HG03108 (cell line): ENCODE measurements around the gene CDC27.
"Not testable (repeated sequence)": the region's sequence is repeated elsewhere in the genome, so short reads cannot be mapped to it uniquely, and the experiment has no call there.

ENCODE experiments used
- ATAC-seq: cut with Tn5 transposase; IDR thresholded peaks from one replicate; pipeline ENCODE4 v1.9.1; 2021; ENCODE audit warnings: moderate library complexity; ENCODE audit not compliant: unreplicated experiment

Gene CDC27

GRCh38 chr17:47159315-47159714, 29.8 kb downstream of the CDC27 start:
- ATAC-seq, result no peak

DNA sequence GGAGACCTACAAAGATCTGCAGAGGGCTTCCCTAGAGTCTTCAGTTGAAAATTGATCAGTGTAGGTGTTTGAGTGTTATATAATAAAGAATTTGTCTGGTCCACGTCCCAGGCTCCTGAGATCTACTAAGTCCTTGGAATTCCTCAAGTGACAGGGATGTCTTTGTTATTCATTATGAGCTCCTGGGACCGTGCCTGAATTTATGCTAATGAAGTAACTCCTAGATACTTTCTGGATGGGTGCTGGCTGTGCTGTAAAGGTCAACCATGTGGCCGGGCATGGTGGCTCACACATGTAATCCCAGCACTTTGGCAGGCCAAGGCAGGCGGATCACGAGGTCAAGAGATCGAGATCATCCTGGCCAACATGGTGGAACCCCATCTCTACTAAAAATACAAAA, 43.7 kb downstream of the CDC27 start:
- no peak for ATAC-seq

DNA sequence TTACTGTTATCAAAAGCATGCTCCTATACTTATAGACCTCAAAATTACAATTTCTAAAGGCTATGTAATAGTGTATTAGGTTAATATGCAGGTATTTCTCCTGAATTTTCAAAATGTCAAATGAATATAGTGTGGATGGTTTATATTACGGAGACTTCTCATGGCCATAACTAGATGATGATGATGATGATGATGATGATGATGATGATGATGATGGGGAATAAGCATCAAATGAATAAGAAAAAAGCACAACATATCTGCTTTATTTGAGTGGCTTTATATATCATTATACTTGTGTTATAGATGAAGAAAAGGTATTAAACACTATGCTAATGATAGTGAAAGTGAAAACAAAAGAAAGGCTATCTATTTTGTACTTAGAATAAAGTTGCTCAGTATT, 53.9 kb downstream of the CDC27 start:
- ATAC-seq, result no peak

GRCh38 chr17:47134354-47134753, 54.7 kb downstream of the CDC27 start:
- not testable (repeated sequence) for ATAC-seq

- no peak for ATAC-seq
Observed at GRCh38 chr17:47131761-47132160, 57.3 kb downstream of the CDC27 start.

DNA sequence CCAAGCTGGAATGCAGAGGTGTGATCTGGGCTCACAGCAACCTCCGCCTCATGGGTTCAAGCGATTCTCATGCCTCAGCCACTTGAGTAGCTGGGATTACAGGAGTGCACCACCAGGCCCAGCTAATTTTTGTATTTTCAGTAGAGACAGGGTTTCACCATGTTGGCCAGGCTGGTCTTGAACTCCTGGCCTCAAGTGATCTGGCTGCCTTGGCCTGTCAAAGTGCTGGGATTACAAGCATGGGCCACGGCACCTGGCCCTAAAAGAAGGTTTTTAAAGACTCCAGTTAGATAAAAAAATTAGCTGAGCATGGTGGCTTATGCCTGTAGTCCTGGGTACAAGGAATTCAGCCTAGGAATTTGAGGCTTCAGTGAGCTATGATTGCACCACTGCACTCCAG, 62.3 kb downstream of the CDC27 start:
- ATAC-seq, result not testable (repeated sequence)

DNA sequence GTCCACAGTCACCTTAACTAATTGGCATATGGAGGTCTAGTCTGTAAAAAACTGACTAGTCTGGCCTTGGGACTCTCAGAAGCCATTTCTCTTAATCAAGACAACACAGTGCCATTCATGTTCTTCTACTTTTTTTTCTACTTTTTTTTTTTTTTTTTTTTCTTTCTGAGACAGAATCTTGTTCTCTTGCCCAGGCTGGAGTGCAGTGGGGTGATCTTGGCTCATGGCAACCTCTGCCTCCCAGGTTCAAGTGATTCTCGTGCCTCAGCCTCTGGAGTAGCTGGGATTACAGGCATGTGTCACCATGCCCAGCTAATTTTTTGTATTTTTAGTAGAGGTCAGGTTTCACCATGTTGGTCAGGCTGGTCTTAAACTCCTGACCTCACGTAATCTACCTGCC, 65.8 kb downstream of the CDC27 start:
- not testable (repeated sequence) for ATAC-seq

GRCh38 chr17:47120521-47121095, 68.5 kb downstream of the CDC27 start:
- no peak for ATAC-seq

- no peak for ATAC-seq
Observed at GRCh38 chr17:47119746-47120520, 69.2 kb downstream of the CDC27 start.

DNA sequence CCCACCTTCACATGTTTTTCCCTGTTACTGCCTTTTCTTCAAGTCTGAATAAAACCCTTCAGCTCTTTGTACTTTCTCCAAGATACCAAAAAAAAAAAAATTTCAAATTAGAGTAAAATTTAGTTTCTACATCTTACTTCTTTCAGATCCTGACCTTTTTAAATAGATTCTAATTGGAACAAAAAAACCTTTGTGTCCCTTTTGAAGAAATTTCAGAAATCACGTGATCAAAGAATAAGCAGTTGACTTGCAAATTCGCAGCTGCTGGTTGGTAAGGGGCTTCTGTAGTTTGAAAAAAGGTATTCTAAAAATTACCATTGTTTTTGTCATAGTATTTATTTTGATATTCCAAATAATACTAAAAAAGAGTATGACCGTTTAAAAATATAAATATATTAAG, 71.7 kb downstream of the CDC27 start:
- ATAC-seq, result no peak

- no peak for ATAC-seq
Observed at GRCh38 chr17:47106130-47106529, 83.0 kb downstream of the CDC27 start.

GRCh38 chr17:47105246-47105645, 83.8 kb downstream of the CDC27 start:
- not testable (repeated sequence) for ATAC-seq

GRCh38 chr17:47102914-47103313, 86.2 kb downstream of the CDC27 start:
- ATAC-seq, result no peak

GRCh38 chr17:47099987-47100711, 88.9 kb downstream of the CDC27 start:
- peak; percentile 99 for ATAC-seq

- peak; percentile 13 for ATAC-seq
Observed at GRCh38 chr17:47099451-47099986, 89.6 kb downstream of the CDC27 start.

GRCh38 chr17:47096343-47096742, 92.8 kb downstream of the CDC27 start:
- no peak for ATAC-seq

DNA sequence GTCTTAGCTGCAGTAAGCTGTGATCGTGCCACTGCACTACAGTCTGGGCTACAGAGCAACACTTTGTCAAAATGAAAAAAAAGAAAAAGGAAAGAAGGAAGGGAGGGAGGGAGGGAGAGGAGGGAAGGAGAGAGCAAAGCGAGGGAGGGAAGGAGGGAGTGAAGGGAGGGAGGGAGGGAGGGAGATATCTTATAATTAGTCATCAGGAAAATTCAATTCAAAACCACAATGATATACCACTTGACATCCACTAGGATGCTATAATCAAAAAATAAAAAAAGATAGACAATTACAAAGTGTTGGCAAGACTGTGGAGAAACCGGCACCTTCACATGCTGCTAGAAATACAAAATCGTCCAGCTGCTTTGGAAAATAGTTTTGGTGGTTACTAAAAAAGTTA, 93.8 kb downstream of the CDC27 start:
- no peak for ATAC-seq

DNA sequence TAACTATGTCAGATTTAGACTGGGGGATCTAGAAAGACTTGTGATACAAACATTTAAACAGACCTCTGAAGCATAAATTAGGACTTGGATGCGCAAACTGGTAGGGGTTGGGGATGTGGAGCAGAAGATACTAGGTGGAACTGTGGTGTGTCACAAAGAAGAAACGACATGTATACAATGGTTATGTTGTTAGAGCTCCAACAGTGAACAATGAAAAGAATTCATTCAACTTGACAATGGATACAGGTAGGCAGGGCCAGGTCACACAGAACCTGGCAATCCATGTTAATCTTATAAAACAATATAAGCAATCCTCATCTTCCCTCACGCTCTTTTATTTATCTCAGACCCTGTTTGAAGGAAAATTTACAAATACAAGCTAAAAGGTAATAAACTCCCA, 102.0 kb downstream of the CDC27 start:
- ATAC-seq, result no peak

DNA sequence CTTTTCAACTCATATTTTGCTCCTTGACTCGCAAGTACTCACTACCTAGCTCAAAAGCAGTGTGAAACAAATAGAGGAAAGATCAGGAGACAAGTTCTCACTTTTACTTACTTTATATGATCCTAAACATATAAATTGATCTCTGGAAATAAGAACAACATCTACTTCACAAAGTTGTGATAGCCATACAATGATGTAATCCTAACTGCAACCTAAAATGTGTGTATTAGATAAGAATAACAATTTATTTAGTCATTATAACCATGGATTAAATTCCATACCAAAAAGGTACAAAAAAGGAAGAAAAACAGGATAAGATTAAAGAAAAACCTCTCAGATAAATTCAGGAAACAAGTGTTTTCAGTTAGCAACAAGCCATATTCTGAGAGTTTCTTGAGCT, 103.4 kb downstream of the CDC27 start:
- ATAC-seq, result no peak

DNA sequence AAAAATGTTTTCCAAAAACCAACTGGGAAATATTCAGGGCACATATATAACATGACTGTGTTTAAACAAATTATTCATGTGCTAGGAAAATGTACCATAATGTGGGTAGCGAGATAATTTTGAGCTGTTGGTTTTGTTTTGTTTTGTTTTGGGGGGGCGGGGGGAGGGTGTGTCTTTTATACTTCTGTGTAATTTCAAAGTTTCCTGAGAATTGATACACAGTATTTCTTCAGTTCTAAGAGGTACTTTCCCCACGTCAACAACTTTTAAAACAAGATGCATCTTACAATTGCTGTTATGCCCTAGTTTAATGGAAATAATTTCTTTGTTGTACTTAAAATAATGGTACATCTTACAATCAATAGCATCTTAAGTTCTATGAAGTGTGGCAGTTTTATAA, 110.3 kb downstream of the CDC27 start:
- no peak for ATAC-seq

DNA sequence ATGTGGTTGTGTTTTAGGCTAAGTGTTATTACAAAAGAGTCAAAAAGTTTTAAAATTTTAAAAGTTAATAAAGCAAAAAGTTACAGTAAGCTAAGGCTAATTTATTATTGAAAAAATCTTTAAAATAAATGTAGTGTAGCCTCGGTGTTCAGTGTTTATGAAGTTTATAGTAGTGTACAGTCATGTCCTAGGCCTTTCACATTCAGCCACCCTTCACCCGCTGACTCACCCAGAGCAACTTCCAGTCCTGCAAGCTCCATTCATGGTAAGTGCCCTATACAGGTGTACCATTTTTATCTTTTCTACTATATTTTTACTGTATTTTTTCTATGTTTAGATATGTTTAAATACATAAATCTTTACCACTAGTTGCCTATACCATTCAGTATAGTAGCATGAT, 111.5 kb downstream of the CDC27 start:
- ATAC-seq, result no peak

- no peak for ATAC-seq
Observed at GRCh38 chr17:47076171-47076570, 112.9 kb downstream of the CDC27 start.
